GM10266 (cell line): ENCODE results near the gene ACAD11.

Experiments
- DNase-seq: peaks from one replicate; pipeline ENCODE4 v3.0.0; 2012; ENCODE audit errors: extremely low spot score
- CTCF ChIP-seq: IDR thresholded peaks from 2 replicates; pipeline ENCODE4 v1.5.1; 2012; ENCODE audit warnings: mild to moderate bottlenecking, low read depth; ENCODE audit not compliant: control insufficient read depth, insufficient read depth; ENCODE audit errors: missing control alignments

Gene ACAD11

GRCh38 chr3:132594498-132594897, 65.1 kb downstream of the ACAD11 start:
- TF ChIP-seq CTCF, result no peak
- no peak for DNase-seq

GRCh38 chr3:132593947-132594323, 65.7 kb downstream of the ACAD11 start:
- TF ChIP-seq CTCF, result no peak
- no peak for DNase-seq

- no peak for TF ChIP-seq CTCF
- no peak for DNase-seq
Measured at GRCh38 chr3:132593241-132593946, 66.2 kb downstream of the ACAD11 start.

GRCh38 chr3:132592216-132592615, 67.4 kb downstream of the ACAD11 start:
- DNase-seq, result no peak
- TF ChIP-seq CTCF, result no peak

- no peak for TF ChIP-seq CTCF
- no peak for DNase-seq
Measured at GRCh38 chr3:132587401-132587800, 72.2 kb downstream of the ACAD11 start.

GRCh38 chr3:132573797-132574211, 85.8 kb downstream of the ACAD11 start:
- TF ChIP-seq CTCF, result no peak
- no peak for DNase-seq

- TF ChIP-seq CTCF, result no peak
- DNase-seq, result no peak
Measured at GRCh38 chr3:132570016-132570415, 89.6 kb downstream of the ACAD11 start.
